ENCODE measurements around the gene METTL14. TPM values are rescaled to one million over a fixed set of nuclear protein-coding genes. Genes with fewer than 3 reads are reported as not detected.

Gene METTL14
- total and polyA plus RNA-seq, 3 experiments from 2014 or later, result 36.7 to 46.8 (median 42.9) TPM

GRCh38 chr4:118683513-118683912 is 1.7 kb upstream of the METTL14 start:
- CTCF ChIA-PET, result no interaction called here
- Mint-ChIP-seq H3K36me3 (peaks cover 0 to 17% (median 3%) of the 10 kb centered on the region in 3 donors), H3K27ac (peak overlapping the region in 2 of 8 donors; percentile 15 to 40), H3K4me3 (peak overlapping the region in 3 of 7 donors; percentile 8 to 80 (median 42)), H3K4me1 (peaks cover 25 to 40% (median 36%) of the 10 kb centered on the region in 3 donors), H3K9me3 (no peaks in the 10 kb centered on the region), H3K27me3 (peaks cover 0 to 3% of the 10 kb centered on the region in 2 donors)
- H3K9me3 ChIP-seq (ENCODE audit: low read length), result no peaks in the 10 kb centered on the region
- POLR2A ChIA-PET, result no interaction called here
- H3K27me3 ChIP-seq (ENCODE audit: insufficient read depth, low read length, poor library complexity, severe bottlenecking), result no peaks in the 10 kb centered on the region
- H3K4me1 ChIP-seq (ENCODE audit: insufficient read depth, low read length), result peaks cover 19% of the 10 kb centered on the region
- DNase-seq, result no peak
- H3K27ac ChIP-seq (ENCODE audit: low read depth, low read length), result no peak overlapping the region
- H3K36me3 ChIP-seq (ENCODE audit: insufficient read depth, low read length), result no peaks in the 10 kb centered on the region
- no peak overlapping the region for H3K4me3 ChIP-seq (ENCODE audit: low read length)

GRCh38 chr4:118703118-118703517 is 17.9 kb downstream of the METTL14 start:
- H3K27ac Mint-ChIP-seq, result no peak overlapping the region
- no peak overlapping the region for H3K4me3 Mint-ChIP-seq
- no peaks in the 10 kb centered on the region for H3K9me3 Mint-ChIP-seq
- POLR2A ChIA-PET, result no interaction called here
- H3K4me3 ChIP-seq (ENCODE audit: low read length), result no peak overlapping the region
- peaks cover 7 to 81% (median 27%) of the 10 kb centered on the region in 3 donors for H3K36me3 Mint-ChIP-seq
- CTCF ChIA-PET, result no interaction called here
- H3K4me1 ChIP-seq (ENCODE audit: insufficient read depth, low read length), result no peaks in the 10 kb centered on the region
- no peaks in the 10 kb centered on the region for H3K27me3 ChIP-seq (ENCODE audit: insufficient read depth, low read length, poor library complexity, severe bottlenecking)
- H3K27me3 Mint-ChIP-seq, result no peaks in the 10 kb centered on the region
- no peaks in the 10 kb centered on the region for H3K9me3 ChIP-seq (ENCODE audit: low read length)
- H3K27ac ChIP-seq (ENCODE audit: low read depth, low read length), result no peak overlapping the region
- H3K36me3 ChIP-seq (ENCODE audit: insufficient read depth, low read length), result peaks cover 31% of the 10 kb centered on the region
- H3K4me1 Mint-ChIP-seq, result peaks cover 0 to 4% (median 0%) of the 10 kb centered on the region in 3 donors
- no peak for DNase-seq

GRCh38 chr4:118711052-118711451 is 25.9 kb downstream of the METTL14 start:
- H3K4me3 Mint-ChIP-seq, result no peak overlapping the region
- no peak overlapping the region for H3K4me3 ChIP-seq (ENCODE audit: low read length)
- CTCF ChIA-PET, result no interaction called here
- H3K4me1 ChIP-seq (ENCODE audit: insufficient read depth, low read length), result no peaks in the 10 kb centered on the region
- peaks cover 0 to 73% (median 27%) of the 10 kb centered on the region in 3 donors for H3K36me3 Mint-ChIP-seq
- H3K9me3 Mint-ChIP-seq, result no peaks in the 10 kb centered on the region
- POLR2A ChIA-PET, result no interaction called here
- no peaks in the 10 kb centered on the region for H3K27me3 Mint-ChIP-seq
- no peak for DNase-seq
- H3K27ac ChIP-seq (ENCODE audit: low read depth, low read length), result no peak overlapping the region
- peaks cover 16% of the 10 kb centered on the region for H3K36me3 ChIP-seq (ENCODE audit: insufficient read depth, low read length)
- H3K9me3 ChIP-seq (ENCODE audit: low read length), result no peaks in the 10 kb centered on the region
- no peaks in the 10 kb centered on the region for H3K27me3 ChIP-seq (ENCODE audit: insufficient read depth, low read length, poor library complexity, severe bottlenecking)
- H3K4me1 Mint-ChIP-seq, result peaks cover 0 to 2% (median 0%) of the 10 kb centered on the region in 3 donors
- H3K27ac Mint-ChIP-seq, result no peak overlapping the region

GRCh38 chr4:118712872-118713271 is 27.7 kb downstream of the METTL14 start:
- Histone ChIP-seq H3K27me3 (ENCODE audit: insufficient read depth, low read length, poor library complexity, severe bottlenecking) (no peaks in the 10 kb centered on the region), H3K4me1 (ENCODE audit: insufficient read depth, low read length) (no peaks in the 10 kb centered on the region), H3K27ac (ENCODE audit: low read depth, low read length) (no peak overlapping the region), H3K9me3 (ENCODE audit: low read length) (no peaks in the 10 kb centered on the region), H3K4me3 (ENCODE audit: low read length) (no peak overlapping the region), H3K36me3 (ENCODE audit: insufficient read depth, low read length) (peaks cover 10% of the 10 kb centered on the region)
- ChIA-PET POLR2A (no interaction called here), CTCF (no interaction called here)
- Mint-ChIP-seq H3K27me3 (no peaks in the 10 kb centered on the region), H3K9me3 (no peaks in the 10 kb centered on the region), H3K4me3 (no peak overlapping the region), H3K4me1 (peaks cover 0 to 2% (median 0%) of the 10 kb centered on the region in 3 donors), H3K36me3 (peaks cover 0 to 58% (median 19%) of the 10 kb centered on the region in 3 donors), H3K27ac (peak overlapping the region in 2 of 8 donors; percentile 9 to 19)
- no peak for DNase-seq

- H3K4me3 Mint-ChIP-seq, result no peak overlapping the region
Observed at GRCh38 chr4:118714682-118715081, 29.5 kb downstream of the METTL14 start.

GRCh38 chr4:118716304-118716703 is 31.1 kb downstream of the METTL14 start:
- Mint-ChIP-seq H3K36me3 (peaks cover 0 to 32% (median 8%) of the 10 kb centered on the region in 3 donors), H3K4me1 (peaks cover 0 to 2% (median 0%) of the 10 kb centered on the region in 3 donors), H3K9me3 (no peaks in the 10 kb centered on the region), H3K27me3 (no peaks in the 10 kb centered on the region), H3K4me3 (no peak overlapping the region), H3K27ac (peak overlapping the region in 1 of 8 donors; percentile 36)
- POLR2A ChIA-PET, result no interaction called here
- CTCF ChIA-PET, result no interaction called here
- no peaks in the 10 kb centered on the region for H3K9me3 ChIP-seq (ENCODE audit: low read length)
- no peaks in the 10 kb centered on the region for H3K27me3 ChIP-seq (ENCODE audit: insufficient read depth, low read length, poor library complexity, severe bottlenecking)
- no peaks in the 10 kb centered on the region for H3K4me1 ChIP-seq (ENCODE audit: insufficient read depth, low read length)
- H3K4me3 ChIP-seq (ENCODE audit: low read length), result no peak overlapping the region
- DNase-seq, result no peak
- H3K27ac ChIP-seq (ENCODE audit: low read depth, low read length), result no peak overlapping the region
- no peaks in the 10 kb centered on the region for H3K36me3 ChIP-seq (ENCODE audit: insufficient read depth, low read length)

More at GRCh38 chr4:118714682-118715081, 29.5 kb downstream of the METTL14 start:
- peaks cover 9% of the 10 kb centered on the region for H3K36me3 ChIP-seq (ENCODE audit: insufficient read depth, low read length)
- H3K27ac Mint-ChIP-seq, result no peak overlapping the region
- no peaks in the 10 kb centered on the region for H3K9me3 Mint-ChIP-seq
- peaks cover 0 to 42% (median 16%) of the 10 kb centered on the region in 3 donors for H3K36me3 Mint-ChIP-seq
- H3K27me3 Mint-ChIP-seq, result no peaks in the 10 kb centered on the region
- no peak for DNase-seq
- ChIA-PET POLR2A (no interaction called here), CTCF (no interaction called here)
- H3K4me1 ChIP-seq (ENCODE audit: insufficient read depth, low read length), result no peaks in the 10 kb centered on the region
- H3K27me3 ChIP-seq (ENCODE audit: insufficient read depth, low read length, poor library complexity, severe bottlenecking), result no peaks in the 10 kb centered on the region
- no peaks in the 10 kb centered on the region for H3K9me3 ChIP-seq (ENCODE audit: low read length)
- no peak overlapping the region for H3K4me3 ChIP-seq (ENCODE audit: low read length)
- no peak overlapping the region for H3K27ac ChIP-seq (ENCODE audit: low read depth, low read length)
- H3K4me1 Mint-ChIP-seq, result peaks cover 0 to 2% (median 0%) of the 10 kb centered on the region in 3 donors

GRCh38 chr4:118718511-118719170 is 33.4 kb downstream of the METTL14 start:
- Mint-ChIP-seq H3K27ac (peak overlapping the region in 1 of 8 donors; percentile 36), H3K9me3 (no peaks in the 10 kb centered on the region), H3K36me3 (peaks cover 0 to 22% (median 10%) of the 10 kb centered on the region in 3 donors), H3K4me3 (no peak overlapping the region), H3K27me3 (no peaks in the 10 kb centered on the region), H3K4me1 (no peaks in the 10 kb centered on the region)
- Histone ChIP-seq H3K36me3 (ENCODE audit: insufficient read depth, low read length) (no peaks in the 10 kb centered on the region), H3K27me3 (ENCODE audit: insufficient read depth, low read length, poor library complexity, severe bottlenecking) (no peaks in the 10 kb centered on the region), H3K4me3 (ENCODE audit: low read length) (no peak overlapping the region), H3K27ac (ENCODE audit: low read depth, low read length) (no peak overlapping the region), H3K9me3 (ENCODE audit: low read length) (no peaks in the 10 kb centered on the region), H3K4me1 (ENCODE audit: insufficient read depth, low read length) (no peaks in the 10 kb centered on the region)
- ChIA-PET POLR2A (no interaction called here), CTCF (no interaction called here)
- no peak for DNase-seq

- H3K4me3 Mint-ChIP-seq, result no peak overlapping the region
- no peaks in the 10 kb centered on the region for H3K9me3 Mint-ChIP-seq
- H3K4me1 Mint-ChIP-seq, result peaks cover 0 to 5% (median 3%) of the 10 kb centered on the region in 3 donors
- no peaks in the 10 kb centered on the region for H3K27me3 ChIP-seq (ENCODE audit: insufficient read depth, low read length, poor library complexity, severe bottlenecking)
- no peaks in the 10 kb centered on the region for H3K9me3 ChIP-seq (ENCODE audit: low read length)
- H3K36me3 Mint-ChIP-seq, result peaks cover 5 to 37% (median 20%) of the 10 kb centered on the region in 3 donors
- no peak overlapping the region for H3K27ac ChIP-seq (ENCODE audit: low read depth, low read length)
- H3K4me3 ChIP-seq (ENCODE audit: low read length), result no peak overlapping the region
- POLR2A ChIA-PET, result no interaction called here
- H3K27ac Mint-ChIP-seq, result peak overlapping the region in 1 of 8 donors; percentile 59
- no peak for DNase-seq
- CTCF ChIA-PET, result no interaction called here
- no peaks in the 10 kb centered on the region for H3K36me3 ChIP-seq (ENCODE audit: insufficient read depth, low read length)
- no peaks in the 10 kb centered on the region for H3K4me1 ChIP-seq (ENCODE audit: insufficient read depth, low read length)
- no peaks in the 10 kb centered on the region for H3K27me3 Mint-ChIP-seq
Observed at GRCh38 chr4:118721752-118722151, 36.6 kb downstream of the METTL14 start.
